NB4 (cell line): ENCODE data around the gene NR4A2.

Experiments used
- POLR2A ChIP-seq: IDR thresholded peaks from 2 replicates; pipeline ENCODE4 v1.6.1; 2011; ENCODE audit warnings: mild to moderate bottlenecking; ENCODE audit not compliant: insufficient read length; ENCODE audit errors: extremely low read depth
- TF ChIP-seq, protein P1 (sequence below): IDR thresholded peaks from one replicate; pipeline ENCODE4 v1.5.1; 2012; ENCODE audit warnings: low read depth, low read length
- TF ChIP-seq, protein P2 (sequence below): IDR thresholded peaks from 2 replicates; pipeline ENCODE4 v1.6.1; 2011; ENCODE audit warnings: low read depth, low read length

DNA sequence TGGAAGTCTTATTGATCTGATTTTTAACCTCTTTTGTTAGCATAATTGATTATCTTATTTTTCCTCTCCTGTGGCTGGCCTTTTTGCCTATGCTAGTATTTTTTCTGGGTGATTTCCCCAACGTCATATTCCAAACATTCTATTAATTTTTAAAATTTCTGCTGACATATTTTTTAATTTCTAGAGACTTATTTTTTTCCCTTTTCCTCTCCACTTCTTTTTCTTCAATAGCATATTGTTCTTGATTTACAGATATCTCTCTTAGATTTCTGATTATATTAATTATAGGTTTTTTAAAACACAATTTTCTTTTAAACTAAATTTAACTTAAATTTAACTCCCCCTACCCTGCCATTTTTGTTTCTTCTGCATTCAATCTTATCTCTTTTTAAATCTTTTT is 47.2 kb upstream of the NR4A2 start:
- TF ChIP-seq, protein P1, sequence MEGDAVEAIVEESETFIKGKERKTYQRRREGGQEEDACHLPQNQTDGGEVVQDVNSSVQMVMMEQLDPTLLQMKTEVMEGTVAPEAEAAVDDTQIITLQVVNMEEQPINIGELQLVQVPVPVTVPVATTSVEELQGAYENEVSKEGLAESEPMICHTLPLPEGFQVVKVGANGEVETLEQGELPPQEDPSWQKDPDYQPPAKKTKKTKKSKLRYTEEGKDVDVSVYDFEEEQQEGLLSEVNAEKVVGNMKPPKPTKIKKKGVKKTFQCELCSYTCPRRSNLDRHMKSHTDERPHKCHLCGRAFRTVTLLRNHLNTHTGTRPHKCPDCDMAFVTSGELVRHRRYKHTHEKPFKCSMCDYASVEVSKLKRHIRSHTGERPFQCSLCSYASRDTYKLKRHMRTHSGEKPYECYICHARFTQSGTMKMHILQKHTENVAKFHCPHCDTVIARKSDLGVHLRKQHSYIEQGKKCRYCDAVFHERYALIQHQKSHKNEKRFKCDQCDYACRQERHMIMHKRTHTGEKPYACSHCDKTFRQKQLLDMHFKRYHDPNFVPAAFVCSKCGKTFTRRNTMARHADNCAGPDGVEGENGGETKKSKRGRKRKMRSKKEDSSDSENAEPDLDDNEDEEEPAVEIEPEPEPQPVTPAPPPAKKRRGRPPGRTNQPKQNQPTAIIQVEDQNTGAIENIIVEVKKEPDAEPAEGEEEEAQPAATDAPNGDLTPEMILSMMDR = no peak
- TF ChIP-seq POLR2A = no peak
- TF ChIP-seq, protein P2, sequence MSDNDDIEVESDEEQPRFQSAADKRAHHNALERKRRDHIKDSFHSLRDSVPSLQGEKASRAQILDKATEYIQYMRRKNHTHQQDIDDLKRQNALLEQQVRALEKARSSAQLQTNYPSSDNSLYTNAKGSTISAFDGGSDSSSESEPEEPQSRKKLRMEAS = no peak
